Measurements from ENCODE around the gene ZNF618.

- TF ChIP-seq CTCF (IDR thresholded peaks at IDR 0.05 in 4 of 5, conservative IDR thresholded peaks at IDR 0.05 in 1 of 5) (no peak), POLR2A (IDR thresholded peaks at IDR 0.05) (no peak)
These were observed 12.2 kb downstream of the ZNF618 start for GRCh38 chr9:113888336-113888735.
